Common myeloid progenitor, CD34-positive (primary cell): ENCODE data around the gene SYT8.
A peak's percentile ranks its signal among the peaks of the same experiment; 100 is the strongest.

Experiments
- CTCF ChIA-PET: fragments of 350-600 bp; sonication (Branson Sonifier 250); formaldehyde crosslinking; loops from one replicate; lab custom pipeline; 2021; ENCODE audit warnings: antibody characterized with exemption; lab: Charles Lee
- POLR2A ChIA-PET: fragments of 350-600 bp; sonication (Branson Sonifier 250); formaldehyde crosslinking; loops from one replicate; lab custom pipeline; 2021; ENCODE audit warnings: antibody characterized with exemption; lab: Charles Lee
- DNase-seq, 3 donors: peaks; one replicate each; pipeline versions ENCODE4 v3.0.0 to v3.0.0-alpha.2; 2013
- H3K27ac ChIP-seq, 2 experiments: 1 replicate in 1 of 2; 2 replicates in 1 of 2; pipeline ENCODE4 v1.7.0; 2013; ENCODE audit warnings: inconsistent platforms in 2 of 2, low read length in 2 of 2, mild to moderate bottlenecking in 2 of 2, low read depth in 1 of 2, moderate library complexity in 1 of 2; ENCODE audit not compliant: severe bottlenecking in 2 of 2, insufficient read depth in 1 of 2, poor library complexity in 1 of 2
- H3K27me3 ChIP-seq, 5 experiments: replicated peaks in 2 of 5; 1 replicate in 3 of 5; 2 replicates in 2 of 5; pipeline versions ENCODE4 v1.6.1 to v1.7.0; 2013; ENCODE audit warnings: low read length in 4 of 5, mild to moderate bottlenecking in 2 of 5, moderate library complexity in 2 of 5, inconsistent platforms in 1 of 5; ENCODE audit not compliant: insufficient read depth in 5 of 5, control insufficient read depth in 4 of 5
- H3K36me3 ChIP-seq, 4 experiments: 1 replicate in 2 of 4; 2 replicates in 2 of 4; pipeline versions ENCODE4 v1.6.1 to v1.7.0; 2013; ENCODE audit warnings: low read length in 3 of 4, control low read depth in 1 of 4, mild to moderate bottlenecking in 1 of 4; ENCODE audit not compliant: control insufficient read depth in 4 of 4, insufficient read depth in 4 of 4
- H3K4me1 ChIP-seq, 4 experiments: 1 replicate in 3 of 4; 2 replicates in 1 of 4; pipeline versions ENCODE4 v1.6.1 to v1.7.1; 2013; ENCODE audit warnings: low read length in 3 of 4, mild to moderate bottlenecking in 3 of 4, control low read depth in 1 of 4, inconsistent platforms in 1 of 4, moderate library complexity in 1 of 4; ENCODE audit not compliant: control insufficient read depth in 4 of 4, insufficient read depth in 4 of 4; ENCODE audit errors: control extremely low read depth in 1 of 4
- H3K4me3 ChIP-seq, 7 experiments: 1 replicate in 4 of 7; 2 replicates in 3 of 7; pipeline versions ENCODE4 v1.5.1 to v1.7.0; 2013; ENCODE audit warnings: mild to moderate bottlenecking in 7 of 7, low read length in 6 of 7, moderate library complexity in 6 of 7, inconsistent platforms in 2 of 7, low read depth in 2 of 7, control low read depth in 1 of 7; ENCODE audit not compliant: insufficient read depth in 4 of 7, control insufficient read depth in 1 of 7; ENCODE audit errors: extremely low read depth in 1 of 7
- H3K9me3 ChIP-seq, 5 experiments: 1 replicate in 4 of 5; 2 replicates in 1 of 5; pipeline versions ENCODE4 v1.6.1 to v1.7.1; 2013; ENCODE audit warnings: low read length in 4 of 5, mild to moderate bottlenecking in 2 of 5, inconsistent platforms in 1 of 5, low read depth in 1 of 5, moderate library complexity in 1 of 5; ENCODE audit not compliant: control insufficient read depth in 4 of 5, insufficient read depth in 2 of 5; ENCODE audit errors: control extremely low read depth in 1 of 5
- WGBS: methylation state at CpG from one replicate; pipeline ENCODE4 v1.1.5; 2013; ENCODE audit not compliant: insufficient coverage; 5-methylcytosine and 5-hydroxymethylcytosine counted together

SYT8 gene

DNA sequence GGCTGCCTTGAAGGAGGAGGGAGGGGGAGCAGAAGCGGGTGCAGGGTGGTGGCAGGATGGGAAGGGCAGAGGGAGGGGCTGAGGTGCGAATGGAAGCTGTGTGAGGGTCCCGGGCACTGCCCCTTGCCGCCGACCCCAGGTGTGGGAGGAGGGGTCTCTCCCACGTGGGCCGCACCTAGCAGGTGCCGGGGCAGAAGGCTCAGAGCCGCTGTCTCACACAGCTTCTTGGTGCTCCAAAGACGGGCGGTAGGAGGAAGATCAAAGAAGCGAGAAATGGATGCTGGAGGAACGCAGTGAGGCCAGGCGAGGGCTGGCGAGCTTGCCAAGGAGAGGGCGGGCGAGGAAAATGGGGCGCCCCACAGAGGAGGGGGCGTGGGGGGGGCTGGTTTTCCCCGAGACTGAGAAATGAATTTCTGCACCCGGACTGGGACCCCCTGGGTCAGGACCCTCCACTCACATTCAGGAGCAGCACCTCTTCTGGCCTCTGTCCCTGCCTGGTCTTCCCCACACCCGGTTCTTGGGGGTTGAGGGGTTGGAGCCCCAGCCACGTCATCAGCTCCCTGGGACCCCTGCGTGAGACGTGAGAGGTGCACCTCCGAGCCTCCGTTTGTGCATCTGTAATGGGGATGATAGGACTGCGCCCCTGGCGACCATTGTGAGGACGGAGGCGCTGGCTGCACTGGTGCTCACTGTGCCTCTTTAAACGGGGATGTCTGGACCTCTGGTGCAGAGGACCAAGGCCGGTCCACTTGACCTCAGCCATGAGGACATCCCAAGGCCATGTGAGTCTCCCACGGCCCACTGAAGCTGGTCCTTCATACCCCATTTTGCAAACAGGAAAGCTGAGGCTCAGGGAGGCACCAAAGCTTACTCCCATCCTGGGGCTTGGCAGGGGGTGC lies 34.9 kb downstream of the SYT8 start:
- Histone ChIP-seq H3K27ac (no peak overlapping the region), H3K36me3 (peaks cover 0 to 11% (median 4%) of the 10 kb centered on the region in 4 experiments), H3K4me1 (peaks cover 0 to 12% (median 6%) of the 10 kb centered on the region in 4 experiments), H3K9me3 (no peaks in the 10 kb centered on the region), H3K4me3 (no peak overlapping the region), H3K27me3 (no peaks in the 10 kb centered on the region)
- CTCF ChIA-PET, result interaction anchor here (0.6 to 0.8 kb wide), 2 partner anchors 19 to 289 kb away, joined by 3 read pairs; no protein-coding TSS in a partner anchor
- no peak for DNase-seq
- 95% methylated on average over 31 of the region's 34 CpGs for WGBS
- POLR2A ChIA-PET, result interaction anchor here (0.7 kb wide), 1 partner anchor 123 kb away, joined by 3 read pairs; no protein-coding TSS in a partner anchor

DNA sequence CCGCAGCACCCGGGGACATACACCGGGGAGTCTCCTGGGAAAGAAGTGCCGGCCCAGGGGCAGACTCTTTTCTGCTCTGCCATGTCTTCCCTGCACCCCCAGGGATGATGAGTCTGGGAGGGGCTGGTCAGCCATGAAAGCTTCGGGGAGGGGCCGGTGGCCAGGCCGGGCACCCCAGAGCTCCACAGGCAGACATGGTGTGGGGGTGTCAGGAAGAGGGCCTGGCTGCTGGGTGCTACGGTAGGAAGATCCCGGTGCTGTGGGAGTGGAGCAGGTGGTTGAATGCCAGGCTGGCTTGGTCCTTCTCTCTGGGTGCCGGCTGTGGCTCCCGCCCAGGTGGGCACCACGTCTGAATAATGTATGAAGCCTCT lies 35.5 kb downstream of the SYT8 start:
- Histone ChIP-seq H3K27ac (no peak overlapping the region), H3K4me3 (no peak overlapping the region), H3K9me3 (no peaks in the 10 kb centered on the region), H3K36me3 (peaks cover 0 to 9% (median 3%) of the 10 kb centered on the region in 4 experiments), H3K27me3 (no peaks in the 10 kb centered on the region), H3K4me1 (peaks cover 0 to 7% (median 4%) of the 10 kb centered on the region in 4 experiments)
- CTCF ChIA-PET, result interaction anchor here (0.6 kb wide), 1 partner anchor 288 kb away, joined by 3 read pairs; no protein-coding TSS in a partner anchor
- DNase-seq, result no peak
- 89% methylated on average over 11 of the region's 12 CpGs for WGBS
- POLR2A ChIA-PET, result no interaction called here

DNA sequence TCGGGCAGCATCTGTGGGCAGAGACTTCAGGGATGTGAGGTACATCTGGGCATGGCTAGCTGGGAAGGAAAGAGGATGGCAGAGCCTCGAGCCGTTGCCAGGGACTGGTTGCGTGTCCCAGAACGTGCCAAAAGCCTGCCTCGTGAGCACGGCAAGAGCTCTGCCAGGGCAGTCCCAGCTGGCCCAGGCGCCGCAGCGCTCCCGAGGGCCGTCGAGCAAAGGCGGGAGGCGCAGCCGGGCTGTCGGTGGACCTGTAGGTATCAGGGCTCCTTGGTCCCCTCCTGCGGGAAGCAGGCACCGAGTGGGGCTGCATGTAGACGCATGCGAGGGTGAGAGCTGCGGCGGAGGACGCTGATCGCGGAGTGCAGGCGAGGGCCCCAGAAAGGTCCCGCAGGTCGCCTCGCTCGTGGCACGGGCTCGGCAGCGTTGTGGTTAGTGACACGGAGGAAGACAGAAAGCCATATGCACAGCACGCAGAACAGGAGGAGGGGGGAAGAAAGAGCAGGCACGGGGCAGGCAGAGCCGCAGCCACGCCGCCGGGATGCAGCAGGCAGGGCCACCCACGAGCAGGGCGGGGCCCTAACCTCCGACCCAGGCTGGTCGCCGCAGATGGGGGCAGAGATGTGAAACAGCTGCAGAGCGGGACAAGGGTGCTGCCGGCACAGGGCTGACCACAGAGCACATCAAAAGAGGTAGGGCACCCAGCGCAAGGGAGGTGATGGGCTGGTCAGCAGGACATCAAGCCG lies 36.1 kb downstream of the SYT8 start:
- peaks cover 0 to 10% (median 7%) of the 10 kb centered on the region in 4 experiments for H3K4me1 ChIP-seq
- 93% methylated on average over 49 of the region's 50 CpGs for WGBS
- H3K27me3 ChIP-seq, result no peaks in the 10 kb centered on the region
- POLR2A ChIA-PET, result no interaction called here
- peaks cover 0 to 4% (median 2%) of the 10 kb centered on the region in 4 experiments for H3K36me3 ChIP-seq
- DNase-seq, result peak in 1 of 3 donors; percentile 27
- H3K9me3 ChIP-seq, result no peaks in the 10 kb centered on the region
- no peak overlapping the region for H3K4me3 ChIP-seq
- CTCF ChIA-PET, result no interaction called here
- H3K27ac ChIP-seq, result no peak overlapping the region

DNA sequence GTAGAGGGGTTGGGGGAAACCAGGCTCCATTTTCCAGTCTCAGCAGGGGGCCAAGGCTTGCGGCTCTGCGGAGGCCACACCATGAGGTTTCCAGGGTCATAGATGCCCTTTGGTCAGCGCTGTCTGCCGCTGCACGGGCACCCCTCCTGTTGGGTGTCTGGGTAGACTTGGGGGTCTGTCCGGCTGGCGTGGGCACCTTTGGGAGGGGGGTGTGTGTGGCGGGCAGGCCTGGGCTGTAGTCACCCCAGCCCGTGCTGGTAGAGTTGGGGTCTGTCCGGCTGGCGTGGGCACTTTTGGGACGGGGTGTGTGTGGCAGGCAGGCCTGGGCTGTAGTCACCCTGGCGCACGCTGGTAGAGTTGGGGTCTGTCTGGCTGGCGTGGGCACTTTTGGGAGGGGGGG lies 36.7 kb downstream of the SYT8 start:
- 100% methylated on average over 4 of the region's 15 CpGs for whole genome bisulfite sequencing
- peaks cover 0 to 4% (median 0%) of the 10 kb centered on the region in 4 experiments for H3K36me3 ChIP-seq
- H3K27ac ChIP-seq, result no peak overlapping the region
- H3K27me3 ChIP-seq, result no peaks in the 10 kb centered on the region
- ChIA-PET POLR2A (no interaction called here), CTCF (no interaction called here)
- H3K4me1 ChIP-seq, result peaks cover 0 to 17% (median 13%) of the 10 kb centered on the region in 4 experiments
- DNase-seq, result no peak
- no peaks in the 10 kb centered on the region for H3K9me3 ChIP-seq
- no peak overlapping the region for H3K4me3 ChIP-seq

DNA sequence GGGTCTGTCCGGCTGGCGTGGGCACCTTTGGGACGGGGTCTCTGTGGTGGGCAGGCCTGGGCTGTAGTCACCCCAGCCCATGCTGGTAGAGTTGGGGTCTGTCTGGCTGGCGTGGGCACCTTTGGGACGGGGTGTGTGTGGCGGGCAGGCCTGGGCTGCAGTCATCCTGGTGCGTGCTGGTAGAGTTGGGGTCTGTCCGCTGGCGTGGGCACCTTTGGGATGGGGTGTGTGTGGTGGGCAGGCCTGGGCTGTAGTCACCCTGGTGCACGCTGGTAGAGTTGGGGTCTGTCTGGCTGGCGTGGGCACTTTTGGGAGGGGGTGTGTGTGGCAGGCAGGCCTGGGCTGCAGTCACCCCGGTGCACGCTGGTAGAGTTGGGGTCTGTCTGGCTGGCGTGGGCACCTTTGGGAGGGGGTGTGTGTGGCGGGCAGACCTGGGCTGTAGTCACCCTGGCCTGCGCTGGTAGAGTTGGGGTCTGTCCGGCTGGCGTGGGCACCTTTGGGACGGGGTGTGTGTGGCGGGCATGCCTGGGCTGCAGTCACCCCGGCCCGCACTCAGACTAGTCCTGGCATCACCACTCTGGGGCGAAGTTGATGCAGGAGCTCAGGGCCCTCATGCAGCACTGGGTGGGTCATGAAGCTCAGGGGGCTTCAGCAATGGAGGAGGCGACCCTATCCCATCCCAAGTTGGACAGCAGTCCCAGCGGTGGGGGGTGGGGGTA lies 37.6 kb downstream of the SYT8 start:
- DNase-seq, result no peak
- H3K27ac ChIP-seq, result no peak overlapping the region
- CTCF ChIA-PET, result no interaction called here
- H3K36me3 ChIP-seq, result no peaks in the 10 kb centered on the region
- peaks cover 0 to 24% (median 19%) of the 10 kb centered on the region in 4 experiments for H3K4me1 ChIP-seq
- H3K9me3 ChIP-seq, result no peaks in the 10 kb centered on the region
- no peak overlapping the region for H3K4me3 ChIP-seq
- 87% methylated on average over 18 of the region's 25 CpGs for WGBS
- POLR2A ChIA-PET, result no interaction called here
- no peaks in the 10 kb centered on the region for H3K27me3 ChIP-seq

DNA sequence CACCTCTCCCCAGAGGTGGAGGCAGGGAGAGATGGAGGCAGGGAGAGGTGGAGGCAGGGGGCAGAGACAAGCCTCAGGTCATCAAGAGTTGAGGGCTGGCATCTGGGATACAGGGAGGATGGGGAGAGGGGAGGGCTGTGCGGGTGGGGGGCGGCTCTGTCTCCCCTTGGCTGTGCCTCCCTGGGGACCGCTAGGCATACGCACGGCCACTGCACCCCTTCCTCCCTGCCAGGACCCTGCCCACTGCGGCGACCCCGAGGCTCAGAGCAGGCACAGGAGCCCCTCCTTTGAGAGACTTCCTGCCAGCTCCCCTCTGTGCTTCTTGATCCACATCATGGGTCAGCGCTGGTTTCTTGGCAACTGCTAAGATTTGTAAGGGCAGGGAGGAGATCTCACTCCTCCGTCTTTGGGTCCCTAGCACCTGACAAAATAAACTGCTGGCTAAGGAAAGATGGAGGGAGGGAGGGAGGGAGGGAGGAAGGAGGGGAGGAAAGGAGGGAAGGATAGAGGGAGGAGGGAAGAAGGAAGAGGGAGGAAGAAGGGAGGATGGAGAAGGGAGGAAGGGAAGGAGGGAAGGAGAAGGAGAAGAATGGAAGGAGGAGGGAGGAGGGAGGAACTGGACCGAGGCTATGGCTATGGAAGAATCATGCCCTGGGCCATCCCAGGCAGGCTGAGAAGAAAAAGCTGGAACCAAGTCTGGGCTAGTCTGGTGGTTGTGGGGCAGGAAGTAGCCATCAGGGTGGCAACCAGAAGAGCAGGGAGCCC lies 38.4 kb downstream of the SYT8 start:
- 58% methylated on average over 9 of the region's 11 CpGs for WGBS
- POLR2A ChIA-PET, result no interaction called here
- CTCF ChIA-PET, result no interaction called here
- Histone ChIP-seq H3K27me3 (no peaks in the 10 kb centered on the region), H3K4me1 (peaks cover 0 to 32% (median 24%) of the 10 kb centered on the region in 4 experiments), H3K4me3 (no peak overlapping the region), H3K36me3 (no peaks in the 10 kb centered on the region), H3K27ac (no peak overlapping the region), H3K9me3 (no peaks in the 10 kb centered on the region)
- no peak for DNase-seq
